HEK293 (cell line): ENCODE measurements around the gene BTBD6.

Source experiments
- CTCF ChIA-PET: fragments of 350-600 bp; formaldehyde crosslinking; extraction: SDS; loops from one replicate; lab custom pipeline; 2021; ENCODE audit warnings: antibody characterized with exemption; lab: Yijun Ruan, JAX
- POLR2A ChIA-PET: fragments of 300-600 bp; formaldehyde crosslinking; extraction: SDS; loops from one replicate; lab custom pipeline; 2020; ENCODE audit warnings: antibody characterized with exemption, inconsistent platforms; lab: Yijun Ruan, JAX
- H3K27ac ChIP-seq: fragments of 200-500 bp; sonication (Bioruptor generic); 2 replicates; pipeline ENCODE4 v1.5.1; 2014; ENCODE audit warnings: low read depth, low read length, control low read depth, inconsistent platforms; ENCODE audit errors: extremely low read depth
- H3K36me3 ChIP-seq, 2 experiments: fragments of 200-500 bp in 1 of 2; sonication (Bioruptor generic) in 1 of 2; 1 replicate in 1 of 2; 2 replicates in 1 of 2; pipeline ENCODE4 v1.5.1; 2014 to 2017; ENCODE audit warnings: inconsistent platforms in 2 of 2, low read length in 2 of 2; ENCODE audit not compliant: control insufficient read depth in 2 of 2, insufficient read depth in 1 of 2
- H3K4me1 ChIP-seq: fragments of 200-500 bp; sonication (Bioruptor generic); 2 replicates; pipeline ENCODE4 v1.5.1; 2014; ENCODE audit warnings: mild to moderate bottlenecking, low read length, inconsistent platforms; ENCODE audit not compliant: control insufficient read depth, insufficient read depth
- H3K4me3 ChIP-seq: 2 replicates; pipeline ENCODE4 v1.5.1; 2011; ENCODE audit warnings: low read depth, mild to moderate bottlenecking, control low read depth, low read length, moderate library complexity
- H3K9me3 ChIP-seq: fragments of 200-500 bp; sonication (Bioruptor generic); 2 replicates; pipeline ENCODE4 v1.5.1; 2014; ENCODE audit warnings: low read depth, low read length, inconsistent platforms; ENCODE audit not compliant: control insufficient read depth, insufficient read depth
- GLI2 ChIP-seq: fragments of 450-650 bp; formaldehyde crosslinking; IDR thresholded peaks from 2 replicates; pipeline ENCODE4; 2017; ENCODE audit warnings: missing biosample characterization, missing genetic modification characterization, low read depth, borderline replicate concordance
- KLF1 ChIP-seq: fragments of 450-650 bp; formaldehyde crosslinking; IDR thresholded peaks from 2 replicates; pipeline ENCODE4 v1.5.1; 2016; ENCODE audit warnings: missing biosample characterization, missing genetic modification characterization
- MYNN ChIP-seq: fragments of 450-650 bp; formaldehyde crosslinking; IDR thresholded peaks from 2 replicates; pipeline ENCODE4 v1.5.1; 2016; ENCODE audit warnings: missing biosample characterization, missing genetic modification characterization, borderline replicate concordance
- MZF1 ChIP-seq: fragments of 450-650 bp; formaldehyde crosslinking; IDR thresholded peaks from 2 replicates; pipeline ENCODE4 v1.5.1; 2017; ENCODE audit warnings: missing biosample characterization, missing genetic modification characterization, borderline replicate concordance
- OSR2 ChIP-seq: fragments of 450-650 bp; formaldehyde crosslinking; IDR thresholded peaks from 2 replicates; pipeline ENCODE4 v1.5.1; 2016; ENCODE audit warnings: missing biosample characterization, missing genetic modification characterization
- PBX3 ChIP-seq: sonication (generic); formaldehyde crosslinking; IDR thresholded peaks from 2 replicates; pipeline ENCODE4 v1.8.1; 2022; ENCODE audit warnings: mild to moderate bottlenecking, moderate library complexity, missing genetic modification reagents
- SALL2 ChIP-seq: fragments of 450-650 bp; formaldehyde crosslinking; IDR thresholded peaks from 2 replicates; pipeline ENCODE4 v1.5.0; 2017; ENCODE audit warnings: missing biosample characterization, mild to moderate bottlenecking, missing genetic modification characterization, borderline replicate concordance
- SP2 ChIP-seq: fragments of 450-650 bp; formaldehyde crosslinking; IDR thresholded peaks from 2 replicates; pipeline ENCODE4 v1.5.1; 2016; ENCODE audit warnings: missing biosample characterization, missing genetic modification characterization
- TRIM28 ChIP-seq: IDR thresholded peaks from 2 replicates; pipeline ENCODE4 v1.6.1; 2011; ENCODE audit warnings: low read length, control low read depth, borderline replicate concordance
- YY1 ChIP-seq: fragments of 450-650 bp; formaldehyde crosslinking; IDR thresholded peaks from 2 replicates; pipeline ENCODE4 v1.5.1; 2018; ENCODE audit warnings: missing biosample characterization, missing genetic modification characterization
- YY2 ChIP-seq: fragments of 450-650 bp; formaldehyde crosslinking; IDR thresholded peaks from 2 replicates; pipeline ENCODE4 v1.5.1; 2016; ENCODE audit warnings: missing biosample characterization, missing genetic modification characterization
- ZBTB20 ChIP-seq: fragments of 450-650 bp; formaldehyde crosslinking; IDR thresholded peaks from 2 replicates; pipeline ENCODE4 v1.5.1; 2016; ENCODE audit warnings: missing biosample characterization, missing genetic modification characterization
- ZFHX2 ChIP-seq: fragments of 450-650 bp; formaldehyde crosslinking; conservative IDR thresholded peaks from 2 replicates; pipeline ENCODE4 v1.5.1; 2016; ENCODE audit warnings: missing biosample characterization, missing genetic modification characterization
- ZFP37 ChIP-seq: fragments of 450-650 bp; formaldehyde crosslinking; IDR thresholded peaks from 2 replicates; pipeline ENCODE4 v1.5.1; 2016; ENCODE audit warnings: missing biosample characterization, missing genetic modification characterization
- ZNF148 ChIP-seq: fragments of 450-650 bp; formaldehyde crosslinking; IDR thresholded peaks from 2 replicates; pipeline ENCODE4 v1.5.0; 2017; ENCODE audit warnings: missing biosample characterization, missing genetic modification characterization, borderline replicate concordance
- ZNF157 ChIP-seq: fragments of 450-650 bp; formaldehyde crosslinking; IDR thresholded peaks from 2 replicates; pipeline ENCODE4 v1.5.1; 2016; ENCODE audit warnings: missing biosample characterization, missing genetic modification characterization
- ZNF214 ChIP-seq: fragments of 450-650 bp; formaldehyde crosslinking; IDR thresholded peaks from 2 replicates; pipeline ENCODE4 v1.5.1; 2017; ENCODE audit warnings: missing biosample characterization, mild to moderate bottlenecking, missing genetic modification characterization, borderline replicate concordance
- ZNF221 ChIP-seq: fragments of 450-650 bp; formaldehyde crosslinking; IDR thresholded peaks from 2 replicates; pipeline ENCODE4 v1.5.1; 2017; ENCODE audit warnings: missing biosample characterization, missing genetic modification characterization, borderline replicate concordance
- ZNF274 ChIP-seq, 2 experiments: fragments of 200-500 bp in 1 of 2; fragments of 450-650 bp in 1 of 2; sonication (Bioruptor generic) in 1 of 2; formaldehyde crosslinking in 1 of 2; IDR thresholded peaks; 2 replicates each; pipeline versions ENCODE4 v1.5.1 to v1.6.1; 2014 to 2016; ENCODE audit warnings: borderline replicate concordance in 1 of 2, inconsistent platforms in 1 of 2, low read length in 1 of 2, missing biosample characterization in 1 of 2, missing genetic modification characterization in 1 of 2
- ZNF324 ChIP-seq: fragments of 450-650 bp; formaldehyde crosslinking; IDR thresholded peaks from 2 replicates; pipeline ENCODE4 v1.5.1; 2016; ENCODE audit warnings: missing biosample characterization, missing genetic modification characterization
- ZNF341 ChIP-seq: fragments of 450-650 bp; formaldehyde crosslinking; IDR thresholded peaks from 2 replicates; pipeline ENCODE4; 2016; ENCODE audit warnings: low read depth, missing biosample characterization, missing genetic modification characterization
- ZNF37A ChIP-seq: fragments of 450-650 bp; IDR thresholded peaks from 2 replicates; pipeline ENCODE4 v1.5.1; 2018; ENCODE audit warnings: missing biosample characterization, missing genetic modification characterization
- ZNF391 ChIP-seq: fragments of 450-650 bp; formaldehyde crosslinking; IDR thresholded peaks from 2 replicates; pipeline ENCODE4 v1.5.1; 2016; ENCODE audit warnings: low read depth, missing biosample characterization, missing genetic modification characterization, borderline replicate concordance
- ZNF473 ChIP-seq: fragments of 450-650 bp; formaldehyde crosslinking; IDR thresholded peaks from 2 replicates; pipeline ENCODE4 v1.5.1; 2017; ENCODE audit warnings: missing biosample characterization, missing genetic modification characterization
- ZNF48 ChIP-seq: fragments of 450-650 bp; formaldehyde crosslinking; IDR thresholded peaks from 2 replicates; pipeline ENCODE4 v1.5.1; 2016; ENCODE audit warnings: missing biosample characterization, missing genetic modification characterization
- ZNF529 ChIP-seq: fragments of 450-650 bp; formaldehyde crosslinking; IDR thresholded peaks from 2 replicates; pipeline ENCODE4 v1.5.1; 2017; ENCODE audit warnings: missing genetic modification characterization, missing biosample characterization; ENCODE audit not compliant: insufficient replicate concordance
- ZNF544 ChIP-seq: fragments of 450-650 bp; formaldehyde crosslinking; IDR thresholded peaks from 2 replicates; pipeline ENCODE4 v1.5.0; 2017; ENCODE audit warnings: missing biosample characterization, missing genetic modification characterization
- ZNF548 ChIP-seq: fragments of 450-650 bp; formaldehyde crosslinking; IDR thresholded peaks from 2 replicates; pipeline ENCODE4 v1.5.1; 2016; ENCODE audit warnings: missing biosample characterization, missing genetic modification characterization
- ZNF549 ChIP-seq: fragments of 450-650 bp; IDR thresholded peaks from 2 replicates; pipeline ENCODE4 v1.5.1; 2018; ENCODE audit warnings: missing biosample characterization, missing genetic modification characterization, mild to moderate bottlenecking, inconsistent platforms, moderate library complexity
- ZXDB ChIP-seq: fragments of 450-650 bp; formaldehyde crosslinking; IDR thresholded peaks from 2 replicates; pipeline ENCODE4 v1.5.1; 2016; ENCODE audit warnings: missing biosample characterization, missing genetic modification characterization
- TF ChIP-seq, protein P1 (sequence below): fragments of 450-650 bp; formaldehyde crosslinking; IDR thresholded peaks from 2 replicates; pipeline ENCODE4 v1.5.1; 2016; ENCODE audit warnings: missing biosample characterization, missing genetic modification characterization
- TF ChIP-seq, protein P2 (sequence below): fragments of 450-650 bp; formaldehyde crosslinking; IDR thresholded peaks from 2 replicates; pipeline ENCODE4 v1.5.1; 2016; ENCODE audit warnings: missing biosample characterization, missing genetic modification characterization

The BTBD6 gene

DNA sequence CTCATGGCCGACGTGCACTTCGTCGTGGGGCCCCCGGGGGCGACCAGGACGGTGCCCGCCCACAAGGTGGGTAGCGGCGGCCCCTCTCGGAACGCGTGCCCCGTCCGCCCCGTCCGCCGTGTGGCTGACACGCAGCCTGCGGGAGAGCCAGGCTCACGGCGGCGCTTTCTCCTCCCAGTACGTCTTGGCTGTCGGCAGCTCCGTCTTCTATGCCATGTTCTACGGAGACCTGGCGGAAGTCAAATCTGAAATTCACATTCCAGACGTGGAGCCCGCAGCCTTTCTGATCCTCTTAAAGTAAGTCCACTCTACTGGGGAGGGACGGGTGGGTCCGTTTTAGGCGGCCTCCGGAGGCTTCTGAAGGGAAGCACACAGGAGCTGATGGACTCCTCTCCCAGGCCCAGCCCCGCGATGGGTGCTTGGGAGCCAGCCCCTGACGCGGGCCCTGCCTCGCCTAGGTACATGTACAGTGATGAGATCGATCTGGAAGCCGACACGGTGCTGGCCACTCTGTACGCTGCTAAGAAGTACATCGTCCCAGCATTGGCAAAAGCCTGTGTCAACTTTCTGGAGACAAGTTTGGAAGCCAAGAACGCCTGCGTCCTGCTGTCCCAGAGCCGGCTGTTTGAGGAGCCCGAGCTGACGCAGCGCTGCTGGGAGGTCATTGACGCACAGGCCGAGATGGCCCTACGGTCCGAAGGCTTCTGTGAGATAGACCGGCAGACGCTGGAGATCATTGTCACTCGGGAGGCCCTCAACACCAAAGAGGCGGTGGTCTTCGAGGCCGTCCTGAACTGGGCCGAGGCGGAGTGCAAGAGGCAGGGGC lies 1.1 kb downstream of the BTBD6 start:
- ChIA-PET POLR2A (interaction anchor here (0.5 to 1.4 kb wide), 6 partner anchors 10 to 1112 kb away, joined by 3 to 6 read pairs (median 3); partner anchors contain the start of gene BRF1), CTCF (interaction anchor here (0.6 to 1.5 kb wide), 3 partner anchors 9 to 102 kb away, joined by 3 to 5 read pairs (median 4); no protein-coding TSS in a partner anchor)
- Histone ChIP-seq H3K4me3 (peak overlapping the region; percentile 55), H3K27ac (peak overlapping the region; percentile 87; the same call in 1 of the 2 replicates), H3K36me3 (peaks cover 4 to 54% of the 10 kb centered on the region in 2 experiments; a peak in 2 of 3 replicates), H3K4me1 (peaks cover 6% of the 10 kb centered on the region), H3K9me3 (no peaks in the 10 kb centered on the region)
- peak; percentile 6; the same call in 1 of the 2 replicates for TF ChIP-seq OSR2
- TF ChIP-seq TRIM28, result no peak
- TF ChIP-seq ZNF544 (tag by site-specific recombination), result no peak
- 0 out of 2 replicates have a peak, but pooled peaks have one; percentile 19 for TF ChIP-seq YY1
- no peak for TF ChIP-seq ZNF549 (tag by site-specific recombination)
- no peak for TF ChIP-seq PBX3 (CRISPR knock-in tag)
- no peak for TF ChIP-seq ZNF148
- TF ChIP-seq, protein P1, sequence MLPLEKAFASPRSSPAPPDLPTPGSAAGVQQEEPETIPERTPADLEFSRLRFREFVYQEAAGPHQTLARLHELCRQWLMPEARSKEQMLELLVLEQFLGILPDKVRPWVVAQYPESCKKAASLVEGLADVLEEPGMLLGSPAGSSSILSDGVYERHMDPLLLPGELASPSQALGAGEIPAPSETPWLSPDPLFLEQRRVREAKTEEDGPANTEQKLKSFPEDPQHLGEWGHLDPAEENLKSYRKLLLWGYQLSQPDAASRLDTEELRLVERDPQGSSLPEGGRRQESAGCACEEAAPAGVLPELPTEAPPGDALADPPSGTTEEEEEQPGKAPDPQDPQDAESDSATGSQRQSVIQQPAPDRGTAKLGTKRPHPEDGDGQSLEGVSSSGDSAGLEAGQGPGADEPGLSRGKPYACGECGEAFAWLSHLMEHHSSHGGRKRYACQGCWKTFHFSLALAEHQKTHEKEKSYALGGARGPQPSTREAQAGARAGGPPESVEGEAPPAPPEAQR (tag by site-specific recombination), result no peak
- TF ChIP-seq ZFP37 (tag by site-specific recombination), result no peak
- TF ChIP-seq ZNF473, result no peak
- no peak for TF ChIP-seq GLI2
- TF ChIP-seq ZFHX2 (tag by site-specific recombination), result peak; percentile 95
- TF ChIP-seq ZNF274 (IDR thresholded peaks at IDR 0.05; ENCODE audit: low read length), result no peak
- TF ChIP-seq ZNF274 (tag by site-specific recombination; IDR thresholded peaks at IDR 0.05; ENCODE audit: borderline replicate concordance), result no peak
- no peak for TF ChIP-seq KLF1 (tag by site-specific recombination)
- no peak for TF ChIP-seq ZNF214
- no peak for TF ChIP-seq ZNF37A (tag by site-specific recombination)
- TF ChIP-seq ZNF391 (tag by site-specific recombination), result no peak
- TF ChIP-seq YY2 (tag by site-specific recombination), result no peak
- no peak for TF ChIP-seq ZNF341 (tag by site-specific recombination)
- TF ChIP-seq, protein P2, sequence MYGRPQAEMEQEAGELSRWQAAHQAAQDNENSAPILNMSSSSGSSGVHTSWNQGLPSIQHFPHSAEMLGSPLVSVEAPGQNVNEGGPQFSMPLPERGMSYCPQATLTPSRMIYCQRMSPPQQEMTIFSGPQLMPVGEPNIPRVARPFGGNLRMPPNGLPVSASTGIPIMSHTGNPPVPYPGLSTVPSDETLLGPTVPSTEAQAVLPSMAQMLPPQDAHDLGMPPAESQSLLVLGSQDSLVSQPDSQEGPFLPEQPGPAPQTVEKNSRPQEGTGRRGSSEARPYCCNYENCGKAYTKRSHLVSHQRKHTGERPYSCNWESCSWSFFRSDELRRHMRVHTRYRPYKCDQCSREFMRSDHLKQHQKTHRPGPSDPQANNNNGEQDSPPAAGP (tag by site-specific recombination), result peak; percentile 62; the same call in 1 of the 2 replicates
- no peak for TF ChIP-seq MZF1 (tag by site-specific recombination)
- no peak for TF ChIP-seq ZNF548 (tag by site-specific recombination)
- TF ChIP-seq ZNF529 (tag by site-specific recombination), result no peak
- no peak for TF ChIP-seq ZXDB (tag by site-specific recombination)
- TF ChIP-seq ZBTB20 (tag by site-specific recombination), result peak; percentile 68
- peak; percentile 28 for TF ChIP-seq SP2 (tag by site-specific recombination)
- TF ChIP-seq SALL2 (tag by site-specific recombination), result no peak
- TF ChIP-seq ZNF221, result no peak
- no peak for TF ChIP-seq ZNF324 (tag by site-specific recombination)
- TF ChIP-seq ZNF48 (tag by site-specific recombination), result no peak
- no peak for TF ChIP-seq ZNF157 (tag by site-specific recombination)
- TF ChIP-seq MYNN, result no peak
